Adrenal gland (tissue), 12 donors: ENCODE measurements around the gene TMEM106A. TPM values are rescaled to one million over a fixed set of nuclear protein-coding genes. Genes with fewer than 3 reads are reported as not detected.
"Not testable (repeated sequence)": the region's sequence is repeated elsewhere in the genome, so short reads cannot be mapped to it uniquely, and the experiment has no call there.

Experiments used
- DNase-seq, 7 donors: peaks; one replicate each; pipeline ENCODE4 v3.0.0-alpha.2; 2019 to 2020
- H3K27ac ChIP-seq, 5 donors: fragments of 200-600 bp; sonication (generic) in 4 of 5; 1 replicate in 3 of 5; 2 replicates in 2 of 5; pipeline versions ENCODE4 v1.5.1 to v1.8.0; 2016 to 2020; ENCODE audit warnings: mild to moderate bottlenecking in 1 of 5
- H3K27me3 ChIP-seq: fragments of 200-600 bp; 2 replicates; pipeline ENCODE4 v1.8.0; 2021
- H3K36me3 ChIP-seq, 2 donors: fragments of 200-600 bp; replicated peaks in 1 of 2; 1 replicate in 1 of 2; 2 replicates in 1 of 2; pipeline versions ENCODE4 v1.5.1 to v1.8.0; 2018 to 2022
- H3K4me1 ChIP-seq, 2 donors: fragments of 200-600 bp; replicated peaks in 1 of 2; 1 replicate in 1 of 2; 2 replicates in 1 of 2; pipeline versions ENCODE4 v1.5.1 to v1.8.0; 2018 to 2021
- H3K4me3 ChIP-seq, 4 donors: fragments of 200-600 bp; sonication (generic) in 3 of 4; one replicate each; pipeline ENCODE4 v1.5.1; 2016 to 2018
- H3K9me3 ChIP-seq, 3 donors: fragments of 200-600 bp; sonication (generic) in 1 of 3; replicated peaks in 1 of 3; 1 replicate in 2 of 3; 2 replicates in 1 of 3; pipeline versions ENCODE4 v1.5.1 to v1.8.0; 2016 to 2021
- POLR2A ChIP-seq, 2 donors: fragments of 450-650 bp; IDR thresholded peaks; one replicate each; pipeline ENCODE4 v1.6.1; 2017; ENCODE audit warnings: antibody characterized with exemption in 2 of 2, mild to moderate bottlenecking in 2 of 2, moderate library complexity in 1 of 2
- whole genome bisulfite sequencing, 4 donors: extraction: QIAGEN DNeasy Blood & Tissue Kit in 2 of 4; methylation state at CpG; one replicate each; pipeline versions ENCODE4 v1.1.5 to v1.1.7; 2013 to 2017; 5-methylcytosine and 5-hydroxymethylcytosine counted together
- intact Hi-C, 2 donors: fragments of 100-400 bp; cut with DNase I; formaldehyde crosslinking; loops; one replicate each; pipeline versions ENCODE4 v1.14.1 to v1.15.0; 2022 to 2023
- polyA plus RNA-seq, 3 donors: library from polyadenylated mRNA; stranded (reverse); fragments of 200-250 nt in 2 of 3; fragments of 350-450 nt in 1 of 3; fragmentation: Illumina TruSeq in 1 of 3; extraction: RNeasy Lipid Tissue Mini Kit (QIAGEN cat#74804) in 1 of 3; gene quantifications; one replicate each; pipeline ENCODE4 v1.2.3, GENCODE V29; 2013 to 2014
- total RNA-seq, 9 donors: library from RNA; depleted of rRNA in 4 of 9; stranded (reverse); fragments of >200 nt in 4 of 9; fragments of 120-200 nt in 1 of 9; fragmentation: NEBNext Ultra II Directional in 1 of 9; extraction: Animal tissue kit (Norgen Biotek cat#: 25700) in 1 of 9; gene quantifications; one replicate each; pipeline versions ENCODE4 v1.1.0 to v1.2.4, GENCODE V29; 2013 to 2023
- TF ChIP-seq, protein P1 (sequence below), 6 experiments: fragments of 450-650 bp in 4 of 6; fragments of 200-600 bp in 2 of 6; sonication (generic) in 1 of 6; IDR thresholded peaks; 1 replicate in 5 of 6; 2 replicates in 1 of 6; pipeline versions ENCODE4 v1.5.1 to v1.8.0; 2016 to 2021; ENCODE audit warnings: antibody characterized with exemption in 6 of 6, mild to moderate bottlenecking in 2 of 6, moderate library complexity in 1 of 6
- donor health status: healthy with polysubstance abuse.
- donor health status: Bipolar disorder and iron deficiency.
- donor health status: DM: yes; HTN: yes; CAD: no.
- donor health status: DM: no; HTN: no; CAD: no.
- donor health status: DM: no; HTN: no; CAD: no.
- donor health status: DM: yes; HTN: yes; CAD: no.

TMEM106A gene
- total and polyA plus RNA-seq, 12 donors: 1.9 to 20.1 (median 8.5) TPM

DNA sequence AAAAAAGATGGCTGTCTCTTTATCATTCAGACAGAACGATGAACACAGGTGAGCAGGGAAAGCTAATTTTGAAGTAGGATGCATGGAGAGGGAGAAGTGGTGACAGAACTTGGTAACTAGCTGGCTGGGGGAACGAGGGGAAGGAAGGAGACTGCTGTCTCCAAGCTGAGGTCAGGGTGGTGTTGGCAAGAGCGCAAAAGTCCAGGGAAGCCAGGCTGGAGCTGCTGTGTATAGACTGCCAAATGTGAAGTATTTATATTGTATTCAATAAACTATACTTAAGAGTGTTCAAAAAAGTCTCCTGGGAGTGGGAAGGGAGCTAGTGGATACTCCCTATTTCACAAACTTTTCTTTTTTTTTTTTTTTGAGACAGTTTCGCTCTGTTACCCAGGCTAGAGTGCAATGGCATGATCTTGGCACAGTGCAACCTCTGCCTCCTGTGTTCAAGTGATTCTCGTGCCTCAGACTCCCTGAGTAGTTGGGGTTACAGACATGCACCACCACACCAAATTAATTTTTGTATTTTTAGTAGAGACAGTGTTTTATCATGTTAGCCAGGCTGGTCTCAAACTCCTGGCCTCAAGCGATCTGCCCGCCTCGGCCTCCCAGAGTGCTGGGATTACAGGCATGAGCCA lies 8.2 kb downstream of the TMEM106A start:
- peaks cover 0 to 10% of the 10 kb centered on the region in 2 donors for H3K36me3 ChIP-seq

DNA sequence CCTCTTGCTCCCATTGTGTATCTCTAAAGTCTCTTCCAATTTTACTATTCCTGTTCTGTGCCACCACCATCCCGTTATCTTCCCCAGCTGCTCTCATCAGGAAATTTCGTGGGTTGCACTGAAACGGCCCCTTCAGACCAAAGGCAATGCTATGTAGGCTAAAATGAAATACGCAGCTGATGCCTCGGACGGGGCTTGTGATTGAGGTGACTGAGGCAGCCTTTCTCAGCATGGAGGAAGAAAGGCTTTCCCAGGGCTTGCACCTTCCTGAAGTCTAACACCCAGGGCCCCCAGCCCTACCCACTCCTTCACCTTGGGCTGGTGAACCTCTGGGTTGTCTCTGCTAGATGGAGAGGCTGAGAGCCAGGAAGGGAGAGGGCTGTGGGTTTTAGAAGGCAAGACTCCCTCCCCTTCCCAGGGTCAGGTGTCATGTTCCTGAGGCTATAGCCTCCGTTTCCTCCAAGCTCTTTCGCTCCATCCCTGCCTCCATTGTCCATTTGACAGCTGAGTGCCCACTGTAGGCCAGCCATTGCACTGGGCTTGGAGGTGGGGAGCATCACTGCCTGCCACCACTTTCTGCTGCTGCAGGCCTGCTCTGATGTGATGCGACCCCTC lies 8.9 kb downstream of the TMEM106A start:
- intact Hi-C loops: no loop called here

More for the DNA sequence above, 8.2 kb downstream of the TMEM106A start:
- intact Hi-C loops: no loop called here
- WGBS, 4 donors: 74 to 86% (median 82%) methylated on average over 8 of the region's 8 CpGs
- TF ChIP-seq, protein P1, sequence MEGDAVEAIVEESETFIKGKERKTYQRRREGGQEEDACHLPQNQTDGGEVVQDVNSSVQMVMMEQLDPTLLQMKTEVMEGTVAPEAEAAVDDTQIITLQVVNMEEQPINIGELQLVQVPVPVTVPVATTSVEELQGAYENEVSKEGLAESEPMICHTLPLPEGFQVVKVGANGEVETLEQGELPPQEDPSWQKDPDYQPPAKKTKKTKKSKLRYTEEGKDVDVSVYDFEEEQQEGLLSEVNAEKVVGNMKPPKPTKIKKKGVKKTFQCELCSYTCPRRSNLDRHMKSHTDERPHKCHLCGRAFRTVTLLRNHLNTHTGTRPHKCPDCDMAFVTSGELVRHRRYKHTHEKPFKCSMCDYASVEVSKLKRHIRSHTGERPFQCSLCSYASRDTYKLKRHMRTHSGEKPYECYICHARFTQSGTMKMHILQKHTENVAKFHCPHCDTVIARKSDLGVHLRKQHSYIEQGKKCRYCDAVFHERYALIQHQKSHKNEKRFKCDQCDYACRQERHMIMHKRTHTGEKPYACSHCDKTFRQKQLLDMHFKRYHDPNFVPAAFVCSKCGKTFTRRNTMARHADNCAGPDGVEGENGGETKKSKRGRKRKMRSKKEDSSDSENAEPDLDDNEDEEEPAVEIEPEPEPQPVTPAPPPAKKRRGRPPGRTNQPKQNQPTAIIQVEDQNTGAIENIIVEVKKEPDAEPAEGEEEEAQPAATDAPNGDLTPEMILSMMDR (IDR thresholded peaks at IDR 0.05): no peak
- TF ChIP-seq POLR2A (IDR thresholded peaks at IDR 0.05): no peak
- no peaks in the 10 kb centered on the region for H3K4me1 ChIP-seq
- no peak overlapping the region for H3K4me3 ChIP-seq
- no peak overlapping the region for H3K27ac ChIP-seq
- no peaks in the 10 kb centered on the region for H3K27me3 ChIP-seq
- peak in 3 of 7 donors; percentile 2 to 30 (median 13) for DNase-seq
- no peaks in the 10 kb centered on the region for H3K9me3 ChIP-seq

DNA sequence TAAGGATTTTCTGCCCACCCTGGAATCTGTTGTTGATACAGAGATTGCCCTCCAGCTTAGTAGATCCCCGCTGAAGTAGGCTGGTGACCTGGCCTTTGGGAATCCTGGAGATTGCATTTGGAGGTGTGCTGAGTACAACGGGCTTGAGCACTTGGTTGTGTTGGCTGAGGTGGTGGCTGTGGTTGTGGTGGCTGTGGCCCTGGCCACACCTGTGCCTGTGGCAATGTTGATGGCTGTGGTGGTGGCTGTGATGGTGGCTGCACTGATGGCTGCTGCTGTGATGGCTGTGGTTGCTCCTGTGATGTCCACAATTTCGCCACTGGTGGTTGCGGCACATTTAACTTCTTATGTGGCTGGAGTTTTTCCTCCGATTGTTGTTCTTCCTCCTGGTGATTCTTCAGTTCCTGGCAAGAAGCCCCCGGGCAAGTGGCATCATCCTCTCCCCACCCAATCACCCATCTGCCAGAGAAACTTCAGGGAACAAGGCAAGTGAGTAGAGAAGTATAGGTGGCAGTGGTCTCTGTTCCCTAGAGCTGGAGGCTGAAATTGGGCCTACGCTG lies 12.6 kb downstream of the TMEM106A start:
- intact Hi-C loops: no loop called here
- WGBS, 4 donors: 87 to 100% (median 92%) methylated on average over 5 to 7 of the region's 7 CpGs
- DNase-seq: peak in 4 of 7 donors; percentile 5 to 35 (median 6)
- TF ChIP-seq, protein P1 (IDR thresholded peaks at IDR 0.05): no peak
- TF ChIP-seq POLR2A (IDR thresholded peaks at IDR 0.05): no peak
- no peaks in the 10 kb centered on the region for H3K27me3 ChIP-seq
- no peaks in the 10 kb centered on the region for H3K4me1 ChIP-seq
- no peak overlapping the region for H3K4me3 ChIP-seq
- H3K36me3 ChIP-seq: no peaks in the 10 kb centered on the region
- no peak overlapping the region for H3K27ac ChIP-seq
- H3K9me3 ChIP-seq: no peaks in the 10 kb centered on the region

More for the DNA sequence above, 8.9 kb downstream of the TMEM106A start:
- Histone ChIP-seq H3K27ac (no peak overlapping the region), H3K36me3 (peaks cover 0 to 4% of the 10 kb centered on the region in 2 donors), H3K4me1 (no peaks in the 10 kb centered on the region), H3K9me3 (no peaks in the 10 kb centered on the region), H3K27me3 (no peaks in the 10 kb centered on the region), H3K4me3 (no peak overlapping the region)
- WGBS, 4 donors: 85 to 94% (median 87%) methylated on average over 9 of the region's 9 CpGs
- TF ChIP-seq POLR2A (IDR thresholded peaks at IDR 0.05): no peak
- TF ChIP-seq, protein P1 (IDR thresholded peaks at IDR 0.05): no peak
- peak in 2 of 7 donors; percentile 5 to 41 for DNase-seq

DNA sequence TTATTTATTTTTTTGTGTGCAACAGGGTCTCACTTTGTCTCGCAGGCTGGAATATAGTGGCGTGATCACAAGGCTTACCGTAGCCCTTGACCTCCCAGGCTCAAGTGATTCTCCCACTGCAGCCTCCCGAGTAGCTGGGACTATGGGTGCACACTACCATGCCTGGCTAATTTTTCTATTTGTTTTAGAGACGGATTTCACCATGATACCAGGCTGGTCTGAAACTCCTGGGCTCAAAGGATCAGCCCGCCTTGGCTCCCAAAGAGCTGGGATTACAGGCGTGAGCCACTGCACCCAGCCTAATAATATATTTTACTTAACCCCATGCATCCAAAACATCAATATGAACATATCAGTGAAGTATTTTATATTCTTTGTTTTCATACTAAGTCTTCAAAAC lies 14.7 kb downstream of the TMEM106A start:
- H3K9me3 ChIP-seq: no peaks in the 10 kb centered on the region
- no peak for TF ChIP-seq POLR2A (IDR thresholded peaks at IDR 0.05)
- TF ChIP-seq, protein P1 (IDR thresholded peaks at IDR 0.05): no peak
- peak in 2 of 7 donors; percentile 2 to 6 for DNase-seq

DNA sequence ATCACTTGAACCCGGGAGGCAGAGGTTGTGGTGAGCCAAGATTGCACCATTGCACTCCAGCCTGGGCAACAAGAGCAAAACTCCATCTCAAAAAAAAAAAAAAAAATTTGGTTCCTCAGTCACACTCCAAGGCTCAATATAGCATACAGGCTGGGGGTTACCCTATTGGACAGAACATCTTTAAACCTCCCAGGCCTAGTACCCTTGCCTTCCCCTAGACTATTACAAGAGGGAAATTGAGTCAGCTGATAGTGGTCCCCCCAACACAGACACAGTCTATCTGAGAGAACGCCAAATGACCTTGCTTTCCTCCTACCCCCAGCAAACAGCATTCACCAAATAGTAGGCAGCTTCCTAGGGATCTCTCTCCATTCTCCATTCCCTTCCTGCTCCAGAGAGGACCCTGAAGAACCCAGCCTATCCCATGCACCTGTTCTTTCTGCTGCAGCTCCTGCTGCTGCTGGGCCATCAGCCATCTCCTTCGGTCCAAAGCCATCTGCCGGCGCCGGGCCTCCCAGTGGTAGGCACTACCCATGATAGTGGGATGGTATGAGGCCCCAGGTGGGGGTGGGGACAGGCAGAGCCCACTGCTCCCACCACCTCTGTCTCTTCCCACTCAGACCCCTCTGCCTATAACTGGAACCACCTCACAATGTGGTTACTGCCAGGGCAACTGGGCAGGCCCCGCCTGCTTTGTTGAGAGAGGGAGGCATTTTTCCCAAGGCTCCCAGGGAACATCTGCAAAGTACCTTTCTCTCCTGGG lies 16.5 kb downstream of the TMEM106A start, which contains the start of gene CCDC200:
TSS of gene CCDC200 (minus strand) at position 604 of the 763 bp plus-strand sequence. CDS start at position 535, 69 bp downstream.
- H3K4me3 ChIP-seq, H3K4me1 ChIP-seq, H3K27ac ChIP-seq, DNase-seq, H3K36me3 ChIP-seq, H3K27me3 ChIP-seq, H3K9me3 ChIP-seq, intact Hi-C loops: not testable (repeated sequence)
- WGBS, 4 donors: no CpG with 5 or more reads among the region's 7 CpGs

More for the DNA sequence above, 14.7 kb downstream of the TMEM106A start:
- Histone ChIP-seq H3K27me3 (no peaks in the 10 kb centered on the region), H3K36me3 (no peaks in the 10 kb centered on the region), H3K27ac (no peak overlapping the region), H3K4me3 (no peak overlapping the region), H3K4me1 (no peaks in the 10 kb centered on the region)
- intact Hi-C loops: no loop called here
- WGBS, 4 donors: 92 to 97% (median 95%) methylated on average over 7 of the region's 7 CpGs
